Liver (tissue), 9 donors: Measurements from ENCODE around the gene CNIH3. TPM values are rescaled to one million over a fixed set of nuclear protein-coding genes. Genes with fewer than 3 reads are reported as not detected.

Experiments used
- DNase-seq: peaks from one replicate; pipeline ENCODE4 v3.0.0-alpha.2; 2017; ENCODE audit warnings: low spot score
- H3K27ac ChIP-seq, 2 donors: one replicate each; pipeline ENCODE4 v1.7.0; 2013; ENCODE audit warnings: inconsistent platforms in 2 of 2, low read length in 2 of 2, control low read depth in 1 of 2, low read depth in 1 of 2, mild to moderate bottlenecking in 1 of 2
- H3K27me3 ChIP-seq, 4 donors: one replicate each; pipeline versions ENCODE4 v1.6.1 to v1.7.0; 2013; ENCODE audit warnings: low read length in 3 of 4, inconsistent platforms in 1 of 4, mild to moderate bottlenecking in 1 of 4, moderate library complexity in 1 of 4; ENCODE audit not compliant: control insufficient read depth in 4 of 4, insufficient read depth in 4 of 4
- H3K36me3 ChIP-seq, 4 donors: one replicate each; pipeline versions ENCODE4 v1.6.1 to v1.7.0; 2013; ENCODE audit warnings: low read length in 3 of 4, mild to moderate bottlenecking in 3 of 4, low read depth in 1 of 4, moderate library complexity in 1 of 4; ENCODE audit not compliant: control insufficient read depth in 4 of 4, insufficient read depth in 3 of 4
- H3K4me1 ChIP-seq, 4 donors: one replicate each; pipeline versions ENCODE4 v1.6.1 to v1.7.0; 2013; ENCODE audit warnings: low read length in 3 of 4, mild to moderate bottlenecking in 3 of 4, moderate library complexity in 1 of 4; ENCODE audit not compliant: control insufficient read depth in 4 of 4, insufficient read depth in 4 of 4
- H3K4me3 ChIP-seq, 3 donors: one replicate each; pipeline versions ENCODE4 v1.6.1 to v1.7.0; 2013; ENCODE audit warnings: low read length in 3 of 3, control low read depth in 1 of 3, low read depth in 1 of 3, mild to moderate bottlenecking in 1 of 3
- H3K9ac ChIP-seq, 2 donors: one replicate each; pipeline ENCODE4 v1.7.0; 2013; ENCODE audit warnings: low read length in 2 of 2, mild to moderate bottlenecking in 2 of 2, moderate library complexity in 2 of 2, control low read depth in 1 of 2, low read depth in 1 of 2
- H3K9me3 ChIP-seq, 4 donors: one replicate each; pipeline versions ENCODE4 v1.6.1 to v1.7.0; 2013; ENCODE audit warnings: low read length in 3 of 4; ENCODE audit not compliant: control insufficient read depth in 4 of 4
- EGR1 ChIP-seq, 2 donors: IDR thresholded peaks; 2 replicates each; pipeline ENCODE4 v1.6.1; 2016 to 2018; ENCODE audit warnings: antibody characterized with exemption in 2 of 2, low read depth in 2 of 2
- FOXA2 ChIP-seq: IDR thresholded peaks from 2 replicates; pipeline ENCODE4 v1.6.1; 2016; ENCODE audit warnings: antibody characterized with exemption
- GABPA ChIP-seq, 2 donors: IDR thresholded peaks in 1 of 2; conservative IDR thresholded peaks in 1 of 2; 2 replicates each; pipeline ENCODE4 v1.6.1; 2016; ENCODE audit warnings: antibody characterized with exemption in 2 of 2, mild to moderate bottlenecking in 1 of 2, moderate library complexity in 1 of 2
- HNF4A ChIP-seq, 2 donors: conservative IDR thresholded peaks; 2 replicates each; pipeline ENCODE4 v1.6.1; 2016; ENCODE audit warnings: antibody characterized with exemption in 2 of 2, mild to moderate bottlenecking in 2 of 2
- HNF4G ChIP-seq: IDR thresholded peaks from 2 replicates; pipeline ENCODE4 v1.6.1; 2016; ENCODE audit warnings: antibody characterized with exemption
- NR2F2 ChIP-seq: IDR thresholded peaks from 2 replicates; pipeline ENCODE4 v1.6.1; 2016; ENCODE audit warnings: antibody characterized with exemption
- RAD21 ChIP-seq, 2 donors: IDR thresholded peaks; 2 replicates each; pipeline ENCODE4 v1.6.1; 2016; ENCODE audit warnings: antibody characterized with exemption in 2 of 2, mild to moderate bottlenecking in 2 of 2
- RXRA ChIP-seq, 2 donors: IDR thresholded peaks; 2 replicates each; pipeline ENCODE4 v1.6.1; 2017 to 2018; ENCODE audit warnings: antibody characterized with exemption in 2 of 2, mild to moderate bottlenecking in 1 of 2
- SP1 ChIP-seq: IDR thresholded peaks from 2 replicates; pipeline ENCODE4 v1.6.1; 2018; ENCODE audit warnings: antibody characterized with exemption, mild to moderate bottlenecking
- TAF1 ChIP-seq: conservative IDR thresholded peaks from 2 replicates; pipeline ENCODE4 v1.6.1; 2016; ENCODE audit warnings: antibody characterized with exemption, mild to moderate bottlenecking
- YY1 ChIP-seq: IDR thresholded peaks from 2 replicates; pipeline ENCODE4 v1.6.1; 2016; ENCODE audit warnings: antibody characterized with exemption, mild to moderate bottlenecking
- WGBS: extraction: QIAGEN DNeasy Blood & Tissue Kit; methylation state at CpG from one replicate; pipeline ENCODE4 v1.1.7; 2013; 5-methylcytosine and 5-hydroxymethylcytosine counted together
- polyA plus RNA-seq, 2 donors: library from polyadenylated mRNA; stranded (reverse) in 1 of 2; unstranded in 1 of 2; fragments of 200-250 nt in 1 of 2; fragments of >200 nt in 1 of 2; fragmentation: Nextera tagmentation in 1 of 2; extraction: Ambion mirVana in 1 of 2; gene quantifications; one replicate each; pipeline versions ENCODE4 v1.2.1 to v1.2.3, GENCODE V29; 2013 to 2015
- total RNA-seq, 2 donors: library from RNA; depleted of rRNA; stranded (reverse); fragments of >200 nt; gene quantifications; one replicate each; pipeline ENCODE4 v1.2.3, GENCODE V29; 2014
- TF ChIP-seq, protein P1 (sequence below): IDR thresholded peaks from 2 replicates; pipeline ENCODE4 v1.6.1; 2016; ENCODE audit warnings: antibody characterized with exemption, mild to moderate bottlenecking
- TF ChIP-seq, protein P2 (sequence below): IDR thresholded peaks from 2 replicates; pipeline ENCODE4 v1.6.1; 2016; ENCODE audit warnings: antibody characterized with exemption
- TF ChIP-seq, protein P3 (sequence below): IDR thresholded peaks from 2 replicates; pipeline ENCODE4 v1.6.1; 2016; ENCODE audit warnings: antibody characterized with exemption
- donor health status: healthy.
- donor health status: healthy.
- donor health status: healthy.
- donor health status: healthy.
- donor health status: healthy.

Gene CNIH3
- total and polyA plus RNA-seq, 4 donors, result 0.39 to 1.0 (median 0.93) TPM

- Histone ChIP-seq H3K27ac (no peak overlapping the region), H3K27me3 (no peaks in the 10 kb centered on the region), H3K36me3 (no peaks in the 10 kb centered on the region), H3K9me3 (peaks cover 0 to 4% (median under 1%) of the 10 kb centered on the region in 4 donors), H3K4me1 (no peaks in the 10 kb centered on the region), H3K4me3 (no peak overlapping the region), H3K9ac (no peak overlapping the region)
- TF ChIP-seq FOXA2, result no peak
- TF ChIP-seq, protein P1, sequence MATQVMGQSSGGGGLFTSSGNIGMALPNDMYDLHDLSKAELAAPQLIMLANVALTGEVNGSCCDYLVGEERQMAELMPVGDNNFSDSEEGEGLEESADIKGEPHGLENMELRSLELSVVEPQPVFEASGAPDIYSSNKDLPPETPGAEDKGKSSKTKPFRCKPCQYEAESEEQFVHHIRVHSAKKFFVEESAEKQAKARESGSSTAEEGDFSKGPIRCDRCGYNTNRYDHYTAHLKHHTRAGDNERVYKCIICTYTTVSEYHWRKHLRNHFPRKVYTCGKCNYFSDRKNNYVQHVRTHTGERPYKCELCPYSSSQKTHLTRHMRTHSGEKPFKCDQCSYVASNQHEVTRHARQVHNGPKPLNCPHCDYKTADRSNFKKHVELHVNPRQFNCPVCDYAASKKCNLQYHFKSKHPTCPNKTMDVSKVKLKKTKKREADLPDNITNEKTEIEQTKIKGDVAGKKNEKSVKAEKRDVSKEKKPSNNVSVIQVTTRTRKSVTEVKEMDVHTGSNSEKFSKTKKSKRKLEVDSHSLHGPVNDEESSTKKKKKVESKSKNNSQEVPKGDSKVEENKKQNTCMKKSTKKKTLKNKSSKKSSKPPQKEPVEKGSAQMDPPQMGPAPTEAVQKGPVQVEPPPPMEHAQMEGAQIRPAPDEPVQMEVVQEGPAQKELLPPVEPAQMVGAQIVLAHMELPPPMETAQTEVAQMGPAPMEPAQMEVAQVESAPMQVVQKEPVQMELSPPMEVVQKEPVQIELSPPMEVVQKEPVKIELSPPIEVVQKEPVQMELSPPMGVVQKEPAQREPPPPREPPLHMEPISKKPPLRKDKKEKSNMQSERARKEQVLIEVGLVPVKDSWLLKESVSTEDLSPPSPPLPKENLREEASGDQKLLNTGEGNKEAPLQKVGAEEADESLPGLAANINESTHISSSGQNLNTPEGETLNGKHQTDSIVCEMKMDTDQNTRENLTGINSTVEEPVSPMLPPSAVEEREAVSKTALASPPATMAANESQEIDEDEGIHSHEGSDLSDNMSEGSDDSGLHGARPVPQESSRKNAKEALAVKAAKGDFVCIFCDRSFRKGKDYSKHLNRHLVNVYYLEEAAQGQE, result no peak
- no peak for TF ChIP-seq SP1
- TF ChIP-seq HNF4A (conservative IDR thresholded peaks at IDR 0.05), result no peak
- TF ChIP-seq YY1, result no peak
- no peak for DNase-seq
- 86% methylated on average over 10 of the region's 10 CpGs for WGBS
Measured at GRCh38 chr1:224585051-224585450, 31.1 kb upstream of the CNIH3 start.

GRCh38 chr1:224587051-224587450 lies 29.1 kb upstream of the CNIH3 start:
- Histone ChIP-seq H3K9me3 (peaks cover 0 to 4% (median under 1%) of the 10 kb centered on the region in 4 donors), H3K4me3 (no peak overlapping the region), H3K4me1 (no peaks in the 10 kb centered on the region), H3K27ac (no peak overlapping the region), H3K27me3 (no peaks in the 10 kb centered on the region), H3K9ac (no peak overlapping the region), H3K36me3 (no peaks in the 10 kb centered on the region)
- TF ChIP-seq EGR1 (IDR thresholded peaks at IDR 0.05; ENCODE audit: low read depth in 2 of 2) (no peak), HNF4G (no peak), RXRA (IDR thresholded peaks at IDR 0.05) (no peak), SP1 (no peak), FOXA2 (no peak), RAD21 (IDR thresholded peaks at IDR 0.05) (no peak), HNF4A (conservative IDR thresholded peaks at IDR 0.05) (no peak)
- TF ChIP-seq, protein P2, sequence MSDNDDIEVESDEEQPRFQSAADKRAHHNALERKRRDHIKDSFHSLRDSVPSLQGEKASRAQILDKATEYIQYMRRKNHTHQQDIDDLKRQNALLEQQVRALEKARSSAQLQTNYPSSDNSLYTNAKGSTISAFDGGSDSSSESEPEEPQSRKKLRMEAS, result no peak
- WGBS, result 83% methylated on average over 3 of the region's 3 CpGs
- DNase-seq, result no peak

DNA sequence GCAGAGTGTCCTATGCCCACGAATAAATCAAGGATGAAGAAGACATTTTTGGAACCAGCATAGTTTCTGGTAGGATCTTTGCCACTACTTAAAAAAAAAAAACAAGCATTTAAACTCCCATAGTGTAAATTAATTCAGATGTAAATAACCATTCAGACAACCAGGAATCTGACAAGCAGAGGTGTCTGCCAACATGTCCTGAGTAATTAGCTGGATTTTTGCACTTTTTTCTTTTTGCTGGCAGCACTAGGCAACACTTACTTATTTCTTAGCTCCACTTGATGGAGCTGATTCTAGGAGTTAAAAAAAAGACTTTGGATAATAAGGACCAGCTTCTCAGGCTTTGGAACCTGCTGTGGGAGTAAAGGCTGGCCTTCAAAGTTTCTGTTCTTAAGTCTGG lies 27.6 kb upstream of the CNIH3 start:
- no peak for TF ChIP-seq FOXA2
- TF ChIP-seq EGR1 (IDR thresholded peaks at IDR 0.05; ENCODE audit: low read depth in 2 of 2), result no peak
- no peak for TF ChIP-seq TAF1
- H3K4me1 ChIP-seq, result no peaks in the 10 kb centered on the region

DNA sequence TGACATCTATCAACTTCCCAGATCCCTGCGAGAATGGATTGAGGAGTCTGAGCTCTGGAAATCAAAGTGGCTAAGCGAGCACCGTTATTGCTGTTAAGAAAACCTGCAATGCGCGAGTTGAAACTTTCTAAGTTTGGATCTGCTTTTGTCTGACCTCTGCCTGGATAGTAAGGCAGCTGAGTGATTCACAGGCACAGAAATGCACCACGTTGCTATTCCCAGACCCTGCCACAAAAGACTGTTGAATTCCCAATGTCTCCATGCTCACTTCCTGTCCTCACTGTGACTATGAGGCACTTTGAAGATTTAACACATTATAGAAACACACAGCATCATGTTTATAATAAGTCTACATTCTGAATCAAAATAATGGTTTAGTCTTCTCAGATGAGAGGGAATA lies 27.1 kb upstream of the CNIH3 start:
- no peak for DNase-seq
- H3K4me3 ChIP-seq, result no peak overlapping the region
- H3K27me3 ChIP-seq, result no peaks in the 10 kb centered on the region
- WGBS, result 83% methylated on average over 6 of the region's 6 CpGs
- no peaks in the 10 kb centered on the region for H3K36me3 ChIP-seq
- no peak overlapping the region for H3K9ac ChIP-seq
- H3K4me1 ChIP-seq, result no peaks in the 10 kb centered on the region
- no peak overlapping the region for H3K27ac ChIP-seq
- peaks cover 0 to 4% (median under 1%) of the 10 kb centered on the region in 4 donors for H3K9me3 ChIP-seq
- TF ChIP-seq, protein P3, sequence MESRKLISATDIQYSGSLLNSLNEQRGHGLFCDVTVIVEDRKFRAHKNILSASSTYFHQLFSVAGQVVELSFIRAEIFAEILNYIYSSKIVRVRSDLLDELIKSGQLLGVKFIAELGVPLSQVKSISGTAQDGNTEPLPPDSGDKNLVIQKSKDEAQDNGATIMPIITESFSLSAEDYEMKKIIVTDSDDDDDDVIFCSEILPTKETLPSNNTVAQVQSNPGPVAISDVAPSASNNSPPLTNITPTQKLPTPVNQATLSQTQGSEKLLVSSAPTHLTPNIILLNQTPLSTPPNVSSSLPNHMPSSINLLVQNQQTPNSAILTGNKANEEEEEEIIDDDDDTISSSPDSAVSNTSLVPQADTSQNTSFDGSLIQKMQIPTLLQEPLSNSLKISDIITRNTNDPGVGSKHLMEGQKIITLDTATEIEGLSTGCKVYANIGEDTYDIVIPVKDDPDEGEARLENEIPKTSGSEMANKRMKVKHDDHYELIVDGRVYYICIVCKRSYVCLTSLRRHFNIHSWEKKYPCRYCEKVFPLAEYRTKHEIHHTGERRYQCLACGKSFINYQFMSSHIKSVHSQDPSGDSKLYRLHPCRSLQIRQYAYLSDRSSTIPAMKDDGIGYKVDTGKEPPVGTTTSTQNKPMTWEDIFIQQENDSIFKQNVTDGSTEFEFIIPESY, result no peak
- no peak for TF ChIP-seq HNF4G
- no peak for TF ChIP-seq RXRA (IDR thresholded peaks at IDR 0.05)
- no peak for TF ChIP-seq RAD21 (IDR thresholded peaks at IDR 0.05)
- no peak for TF ChIP-seq NR2F2
- TF ChIP-seq FOXA2, result no peak
- TF ChIP-seq, protein P2, result no peak
- TF ChIP-seq SP1, result no peak
- no peak for TF ChIP-seq GABPA (IDR thresholded peaks at IDR 0.05 in 1 of 2, conservative IDR thresholded peaks at IDR 0.05 in 1 of 2)
- TF ChIP-seq HNF4A (conservative IDR thresholded peaks at IDR 0.05), result no peak
- no peak for TF ChIP-seq EGR1 (IDR thresholded peaks at IDR 0.05; ENCODE audit: low read depth in 2 of 2)

More for the DNA sequence above, 27.6 kb upstream of the CNIH3 start:
- Histone ChIP-seq H3K4me3 (no peak overlapping the region), H3K9ac (no peak overlapping the region), H3K36me3 (no peaks in the 10 kb centered on the region), H3K27me3 (no peaks in the 10 kb centered on the region), H3K9me3 (peaks cover 0 to 4% (median under 1%) of the 10 kb centered on the region in 4 donors), H3K27ac (no peak overlapping the region)
- WGBS, result 75% methylated on average over 1 of the region's 1 CpG
- no peak for DNase-seq
